HUES6 (cell line): ENCODE data around the gene SFXN5.
A peak's percentile ranks its signal among the peaks of the same experiment; 100 is the strongest.

Experiments used
- H3K27ac ChIP-seq: 2 replicates; pipeline ENCODE4 v1.7.0; 2013; ENCODE audit warnings: low read depth, mild to moderate bottlenecking, low read length, inconsistent platforms
- H3K27me3 ChIP-seq: 2 replicates; pipeline ENCODE4 v1.6.1; 2013; ENCODE audit warnings: low read length; ENCODE audit not compliant: control insufficient read depth, insufficient read depth
- H3K36me3 ChIP-seq: 2 replicates; pipeline ENCODE4 v1.6.1; 2013; ENCODE audit warnings: low read length; ENCODE audit not compliant: control insufficient read depth, insufficient read depth
- H3K4me1 ChIP-seq: 2 replicates; pipeline ENCODE4 v1.6.1; 2013; ENCODE audit warnings: low read length; ENCODE audit not compliant: control insufficient read depth, insufficient read depth
- H3K4me3 ChIP-seq: 2 replicates; pipeline ENCODE4 v1.5.1; 2013; ENCODE audit warnings: low read depth, low read length
- H3K9ac ChIP-seq: one replicate; pipeline ENCODE4 v1.6.1; 2013; ENCODE audit warnings: mild to moderate bottlenecking, low read length
- H3K9me3 ChIP-seq: 2 replicates; pipeline ENCODE4 v1.6.1; 2013; ENCODE audit warnings: low read depth, low read length; ENCODE audit not compliant: control insufficient read depth, insufficient read depth

SFXN5 gene

GRCh38 chr2:73063909-73064875 is 7.3 kb downstream of the SFXN5 start:
- Histone ChIP-seq H3K9me3 (no peaks in the 10 kb centered on the region), H3K9ac (peak overlapping the region; percentile 55), H3K27me3 (no peaks in the 10 kb centered on the region), H3K27ac (peak overlapping the region; percentile 69), H3K4me3 (peak overlapping the region; percentile 32; the same call in 1 of the 2 replicates), H3K4me1 (peaks cover 30% of the 10 kb centered on the region), H3K36me3 (0 out of 2 replicates have a peak, but pooled peaks cover 4% of the 10 kb centered on the region)

- no peaks in the 10 kb centered on the region for H3K9me3 ChIP-seq
- peaks cover 5% of the 10 kb centered on the region for H3K36me3 ChIP-seq
- H3K4me1 ChIP-seq, result peaks cover 24% of the 10 kb centered on the region
- no peaks in the 10 kb centered on the region for H3K27me3 ChIP-seq
- H3K4me3 ChIP-seq, result peak overlapping the region; percentile 32; the same call in 1 of the 2 replicates
- peak overlapping the region; percentile 55 for H3K9ac ChIP-seq
- H3K27ac ChIP-seq, result peak overlapping the region; percentile 69
Measured at GRCh38 chr2:73063472-73063871, 8.0 kb downstream of the SFXN5 start.

- Histone ChIP-seq H3K9me3 (peaks cover 16% of the 10 kb centered on the region), H3K27ac (no peak overlapping the region), H3K36me3 (peaks cover 28% of the 10 kb centered on the region), H3K27me3 (no peaks in the 10 kb centered on the region), H3K4me3 (no peak overlapping the region), H3K9ac (no peak overlapping the region), H3K4me1 (peaks cover 14% of the 10 kb centered on the region)
Measured at GRCh38 chr2:73059106-73059505, 12.4 kb downstream of the SFXN5 start.

- H3K36me3 ChIP-seq, result peaks cover 25% of the 10 kb centered on the region
- H3K27me3 ChIP-seq, result no peaks in the 10 kb centered on the region
- H3K4me3 ChIP-seq, result no peak overlapping the region
- peaks cover 10% of the 10 kb centered on the region for H3K4me1 ChIP-seq
- H3K27ac ChIP-seq, result no peak overlapping the region
- H3K9me3 ChIP-seq, result peaks cover 16% of the 10 kb centered on the region
- H3K9ac ChIP-seq, result no peak overlapping the region
Measured at GRCh38 chr2:73054980-73055379, 16.5 kb downstream of the SFXN5 start.

GRCh38 chr2:73053316-73054114 is 18.0 kb downstream of the SFXN5 start:
- H3K4me3 ChIP-seq, result no peak overlapping the region
- peaks cover 24% of the 10 kb centered on the region for H3K36me3 ChIP-seq
- peaks cover 16% of the 10 kb centered on the region for H3K9me3 ChIP-seq
- no peak overlapping the region for H3K27ac ChIP-seq
- no peak overlapping the region for H3K9ac ChIP-seq
- H3K27me3 ChIP-seq, result no peaks in the 10 kb centered on the region
- peaks cover 15% of the 10 kb centered on the region for H3K4me1 ChIP-seq

GRCh38 chr2:73050121-73050545 is 21.4 kb downstream of the SFXN5 start:
- Histone ChIP-seq H3K36me3 (no peaks in the 10 kb centered on the region), H3K27me3 (no peaks in the 10 kb centered on the region), H3K4me3 (no peak overlapping the region), H3K9me3 (no peaks in the 10 kb centered on the region), H3K4me1 (peaks cover 15% of the 10 kb centered on the region), H3K27ac (0 out of 2 replicates have a peak overlapping the region, but pooled peaks have one; percentile 22), H3K9ac (no peak overlapping the region)

- H3K4me3 ChIP-seq, result no peak overlapping the region
Measured at GRCh38 chr2:73043929-73044832, 27.3 kb downstream of the SFXN5 start.

GRCh38 chr2:73043276-73043675 is 28.2 kb downstream of the SFXN5 start:
- H3K4me3 ChIP-seq, result no peak overlapping the region
- no peaks in the 10 kb centered on the region for H3K27me3 ChIP-seq
- no peak overlapping the region for H3K27ac ChIP-seq
- no peaks in the 10 kb centered on the region; the same call in 1 of the 2 replicates for H3K4me1 ChIP-seq
- no peak overlapping the region for H3K9ac ChIP-seq
- H3K36me3 ChIP-seq, result peaks cover 2% of the 10 kb centered on the region; the same call in 1 of the 2 replicates
- H3K9me3 ChIP-seq, result no peaks in the 10 kb centered on the region

More at GRCh38 chr2:73043929-73044832, 27.3 kb downstream of the SFXN5 start:
- H3K9ac ChIP-seq, result no peak overlapping the region
- H3K27ac ChIP-seq, result no peak overlapping the region
- no peaks in the 10 kb centered on the region for H3K9me3 ChIP-seq
- no peaks in the 10 kb centered on the region; the same call in 1 of the 2 replicates for H3K4me1 ChIP-seq
- peaks cover 2% of the 10 kb centered on the region; the same call in 1 of the 2 replicates for H3K36me3 ChIP-seq
- no peaks in the 10 kb centered on the region for H3K27me3 ChIP-seq

- Histone ChIP-seq H3K9me3 (no peaks in the 10 kb centered on the region), H3K4me3 (no peak overlapping the region), H3K27ac (no peak overlapping the region), H3K36me3 (peaks cover 7% of the 10 kb centered on the region), H3K9ac (no peak overlapping the region), H3K4me1 (peaks cover 13% of the 10 kb centered on the region), H3K27me3 (no peaks in the 10 kb centered on the region)
Measured at GRCh38 chr2:73037947-73038585, 33.4 kb downstream of the SFXN5 start.

- Histone ChIP-seq H3K9me3 (no peaks in the 10 kb centered on the region), H3K4me3 (no peak overlapping the region), H3K9ac (no peak overlapping the region), H3K36me3 (peaks cover 7% of the 10 kb centered on the region), H3K27ac (0 out of 2 replicates have a peak overlapping the region, but pooled peaks have one; percentile 3), H3K27me3 (no peaks in the 10 kb centered on the region), H3K4me1 (peaks cover 13% of the 10 kb centered on the region)
Measured at GRCh38 chr2:73036766-73037165, 34.7 kb downstream of the SFXN5 start.
